B cell (primary cell): ENCODE results near the gene CHD9. TPM values are rescaled to one million over a fixed set of nuclear protein-coding genes. Genes with fewer than 3 reads are reported as not detected.
"Not testable (repeated sequence)": the region's sequence is repeated elsewhere in the genome, so short reads cannot be mapped to it uniquely, and the experiment has no call there.

Experiments
- ATAC-seq: fragments of 200-7000 bp; cut with Tn5 transposase; one replicate; pipeline ENCODE4 v1.10.0; 2021; ENCODE audit warnings: low read depth, mild to moderate bottlenecking, moderate number of reproducible peaks, moderate library complexity
- CTCF ChIA-PET: fragments of 350-600 bp; sonication (Branson Sonifier 250); formaldehyde crosslinking; loops from one replicate; lab custom pipeline; 2021; ENCODE audit warnings: antibody characterized with exemption, inconsistent platforms; lab: Charles Lee
- POLR2A ChIA-PET: fragments of 350-600 bp; sonication (Branson Sonifier 250); formaldehyde crosslinking; loops from one replicate; lab custom pipeline; 2021; ENCODE audit warnings: antibody characterized with exemption; lab: Charles Lee
- DNase-seq: peaks from one replicate; pipeline ENCODE4 v3.0.0; 2013
- H2AFZ ChIP-seq: 2 replicates; pipeline ENCODE4 v1.6.1; 2012; ENCODE audit warnings: mild to moderate bottlenecking, low read depth, low read length; ENCODE audit not compliant: insufficient read depth, poor library complexity, severe bottlenecking
- H3K27ac ChIP-seq, 2 donors: 1 replicate in 1 of 2; 2 replicates in 1 of 2; pipeline ENCODE4 v1.5.1; 2012 to 2013; ENCODE audit warnings: low read length in 2 of 2, mild to moderate bottlenecking in 2 of 2, moderate library complexity in 1 of 2
- H3K27me3 ChIP-seq, 4 experiments: fragments of 200-600 bp in 1 of 4; sonication (generic) in 1 of 4; replicated peaks in 1 of 4; 1 replicate in 2 of 4; 2 replicates in 2 of 4; pipeline versions ENCODE4 v1.6.1 to v1.7.0; 2013 to 2016; ENCODE audit warnings: low read length in 3 of 4, mild to moderate bottlenecking in 2 of 4, mixed read lengths in 1 of 4, moderate library complexity in 1 of 4; ENCODE audit not compliant: insufficient read depth in 4 of 4, control insufficient read depth in 3 of 4; ENCODE audit errors: control extremely low read depth in 1 of 4
- H3K36me3 ChIP-seq, 2 experiments: replicated peaks in 1 of 2; 1 replicate in 1 of 2; 2 replicates in 1 of 2; pipeline versions ENCODE4 v1.6.1 to v1.7.1; 2013; ENCODE audit warnings: low read length in 1 of 2; ENCODE audit not compliant: insufficient read depth in 2 of 2, control insufficient read depth in 1 of 2; ENCODE audit errors: control extremely low read depth in 1 of 2, extremely low read depth in 1 of 2
- H3K4me1 ChIP-seq, 2 donors: fragments of 200-600 bp in 1 of 2; sonication (generic) in 1 of 2; 1 replicate in 1 of 2; 2 replicates in 1 of 2; pipeline versions ENCODE4 v1.5.1 to v1.6.1; 2013 to 2017; ENCODE audit warnings: low read length in 2 of 2; ENCODE audit not compliant: control insufficient read depth in 2 of 2, insufficient read depth in 2 of 2
- H3K4me2 ChIP-seq: replicated peaks from 2 replicates; pipeline ENCODE3; 2012; ENCODE audit warnings: mild to moderate bottlenecking, low read depth, low read length; ENCODE audit not compliant: poor library complexity, severe bottlenecking
- H3K4me3 ChIP-seq, 5 experiments: fragments of 200-600 bp in 1 of 5; sonication (generic) in 1 of 5; 1 replicate in 3 of 5; 2 replicates in 2 of 5; pipeline versions ENCODE4 v1.5.1 to v1.7.0; 2011 to 2016; ENCODE audit warnings: low read length in 4 of 5, mild to moderate bottlenecking in 4 of 5, low read depth in 2 of 5, control low read depth in 1 of 5, moderate library complexity in 1 of 5; ENCODE audit not compliant: insufficient read depth in 1 of 5; ENCODE audit errors: control extremely low read depth in 1 of 5, extremely low read depth in 1 of 5
- H3K79me2 ChIP-seq: fragments of 200-600 bp; sonication (generic); one replicate; pipeline ENCODE4 v1.6.0; 2016; ENCODE audit warnings: low read length; ENCODE audit not compliant: control insufficient read depth, insufficient read depth
- H3K9ac ChIP-seq: fragments of 200-600 bp; sonication (generic); 2 replicates; pipeline ENCODE4 v1.6.1; 2017; ENCODE audit warnings: mild to moderate bottlenecking, low read length, moderate library complexity
- H3K9me3 ChIP-seq, 3 donors: one replicate each; pipeline versions ENCODE4 v1.6.1 to v1.7.1; 2013; ENCODE audit warnings: low read length in 2 of 3; ENCODE audit not compliant: control insufficient read depth in 2 of 3, insufficient read depth in 1 of 3; ENCODE audit errors: control extremely low read depth in 1 of 3
- H4K20me1 ChIP-seq: 2 replicates; pipeline ENCODE4 v1.6.0; 2012; ENCODE audit warnings: mild to moderate bottlenecking, low read length; ENCODE audit not compliant: insufficient read depth, control insufficient read depth, poor library complexity, severe bottlenecking
- H3K27ac Mint-ChIP-seq: one replicate; pipeline ENCODE4 v1.8.0; 2021; ENCODE audit warnings: mixed read lengths
- H3K27me3 Mint-ChIP-seq: one replicate; pipeline ENCODE4 v1.8.0; 2021; ENCODE audit warnings: mixed read lengths
- H3K4me1 Mint-ChIP-seq: one replicate; pipeline ENCODE4 v1.8.0; 2021; ENCODE audit warnings: mixed read lengths
- H3K4me3 Mint-ChIP-seq: one replicate; pipeline ENCODE4 v1.8.0; 2021; ENCODE audit warnings: mixed read lengths
- H3K9me3 Mint-ChIP-seq: one replicate; pipeline ENCODE4 v1.8.0; 2022; ENCODE audit warnings: mixed read lengths; ENCODE audit not compliant: insufficient read depth
- EZH2 ChIP-seq: IDR thresholded peaks from 2 replicates; pipeline ENCODE4 v1.6.1; 2012; ENCODE audit warnings: borderline replicate concordance, low read depth, mild to moderate bottlenecking, moderate library complexity, low read length; ENCODE audit not compliant: insufficient read depth, poor library complexity, severe bottlenecking
- WGBS: methylation state at CpG from one replicate; pipeline ENCODE4 v1.1.5; 2013; ENCODE audit warnings: missing lambda C conversion rate; ENCODE audit not compliant: insufficient coverage; 5-methylcytosine and 5-hydroxymethylcytosine counted together
- intact Hi-C: fragments of 100-400 bp; cut with micrococcal nuclease; formaldehyde crosslinking; loops from one replicate; pipeline ENCODE4 v1.10.0; 2022
- polyA plus RNA-seq: library from polyadenylated mRNA; depleted of rRNA; stranded (reverse); fragments of >200 nt; gene quantifications from 2 replicates; pipeline ENCODE4 v1.2.3, GENCODE V29; 2012
- total RNA-seq, 2 donors: library from RNA; stranded (reverse); fragments of 120-200 nt in 1 of 2; gene quantifications; 1 replicate in 1 of 2; 2 replicates in 1 of 2; pipeline versions ENCODE4 v1.2.3 to v1.2.4, GENCODE V29; 2013 to 2022
- TF ChIP-seq, protein P1 (sequence below): fragments of 200-600 bp; IDR thresholded peaks from one replicate; pipeline ENCODE4 v1.8.0; 2022; ENCODE audit warnings: antibody characterized with exemption, mild to moderate bottlenecking

CHD9 gene
- total and polyA plus RNA-seq, 2 donors (not counting 1 experiment from before 2014, with no cell fraction given) = 12.2 to 102 TPM

DNA sequence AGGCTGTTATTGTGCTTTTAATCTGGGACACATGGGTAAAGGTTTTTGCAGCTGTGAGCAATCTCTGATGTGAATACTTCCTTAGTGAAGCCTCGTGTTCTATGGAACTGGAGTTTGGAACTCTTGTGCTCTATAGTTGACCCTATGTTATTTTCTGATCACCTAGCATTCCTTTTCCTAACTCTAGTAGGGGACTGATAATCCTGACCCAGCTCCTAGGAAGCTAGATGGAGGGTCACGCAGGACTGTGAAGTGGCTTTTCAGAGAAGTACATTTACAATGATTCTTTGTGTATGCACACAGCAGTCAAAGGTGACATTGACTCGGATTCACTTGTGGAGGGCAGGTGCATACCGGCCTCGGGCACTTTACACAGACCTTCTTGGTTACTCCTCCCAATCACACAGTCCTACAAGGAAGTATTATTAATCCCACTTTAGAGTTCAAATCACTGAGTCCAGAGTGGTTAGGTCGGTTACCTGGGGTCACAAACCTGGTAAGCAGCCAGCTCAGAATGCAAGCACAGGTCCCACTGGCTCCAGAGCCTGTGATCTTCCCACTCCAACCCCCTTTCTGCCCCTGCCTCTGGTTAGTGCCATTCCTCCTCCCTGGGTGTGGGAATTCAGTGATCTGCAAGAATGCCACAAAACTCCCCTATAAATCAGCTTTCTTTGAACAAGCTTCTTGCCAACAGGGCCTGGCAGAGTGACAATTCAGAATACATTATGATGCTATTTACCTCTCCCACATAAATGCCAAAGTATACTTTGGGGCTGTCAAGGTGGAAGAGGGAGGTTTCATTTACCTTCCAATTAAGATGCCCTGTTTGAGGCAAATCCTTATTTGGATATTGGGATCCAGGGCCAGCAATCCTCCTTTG, 9.2 kb upstream of the CHD9 start:
- H2AFZ ChIP-seq = no peak overlapping the region
- H3K4me3 ChIP-seq = no peak overlapping the region
- H3K9me3 ChIP-seq = no peaks in the 10 kb centered on the region
- H3K4me2 ChIP-seq = no peak overlapping the region
- peaks cover 0 to 6% (median 2%) of the 10 kb centered on the region in 4 experiments for H3K27me3 ChIP-seq
- H3K27ac ChIP-seq = no peak overlapping the region
- POLR2A ChIA-PET = no interaction called here
- 89% methylated on average over 4 of the region's 6 CpGs for WGBS
- no peak for ATAC-seq
- H4K20me1 ChIP-seq = no peaks in the 10 kb centered on the region
- DNase-seq = no peak
- intact Hi-C loops = no loop called here
- H3K4me1 Mint-ChIP-seq = no peaks in the 10 kb centered on the region
- peaks cover 20% of the 10 kb centered on the region for H3K27me3 Mint-ChIP-seq
- H3K27ac Mint-ChIP-seq = no peak overlapping the region
- H3K9me3 Mint-ChIP-seq = no peaks in the 10 kb centered on the region
- no peaks in the 10 kb centered on the region for H3K79me2 ChIP-seq
- H3K4me1 ChIP-seq = peaks cover 0 to 3% of the 10 kb centered on the region in 2 donors
- TF ChIP-seq EZH2 = no peak
- TF ChIP-seq, protein P1, sequence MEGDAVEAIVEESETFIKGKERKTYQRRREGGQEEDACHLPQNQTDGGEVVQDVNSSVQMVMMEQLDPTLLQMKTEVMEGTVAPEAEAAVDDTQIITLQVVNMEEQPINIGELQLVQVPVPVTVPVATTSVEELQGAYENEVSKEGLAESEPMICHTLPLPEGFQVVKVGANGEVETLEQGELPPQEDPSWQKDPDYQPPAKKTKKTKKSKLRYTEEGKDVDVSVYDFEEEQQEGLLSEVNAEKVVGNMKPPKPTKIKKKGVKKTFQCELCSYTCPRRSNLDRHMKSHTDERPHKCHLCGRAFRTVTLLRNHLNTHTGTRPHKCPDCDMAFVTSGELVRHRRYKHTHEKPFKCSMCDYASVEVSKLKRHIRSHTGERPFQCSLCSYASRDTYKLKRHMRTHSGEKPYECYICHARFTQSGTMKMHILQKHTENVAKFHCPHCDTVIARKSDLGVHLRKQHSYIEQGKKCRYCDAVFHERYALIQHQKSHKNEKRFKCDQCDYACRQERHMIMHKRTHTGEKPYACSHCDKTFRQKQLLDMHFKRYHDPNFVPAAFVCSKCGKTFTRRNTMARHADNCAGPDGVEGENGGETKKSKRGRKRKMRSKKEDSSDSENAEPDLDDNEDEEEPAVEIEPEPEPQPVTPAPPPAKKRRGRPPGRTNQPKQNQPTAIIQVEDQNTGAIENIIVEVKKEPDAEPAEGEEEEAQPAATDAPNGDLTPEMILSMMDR = no peak
- CTCF ChIA-PET = interaction anchor here (1.1 kb wide), 1 partner anchor 10 kb away, joined by 3 read pairs; the partner anchor contains the start of gene CHD9
- H3K4me3 Mint-ChIP-seq = no peak overlapping the region
- H3K36me3 ChIP-seq = no peaks in the 10 kb centered on the region
- no peak overlapping the region for H3K9ac ChIP-seq

DNA sequence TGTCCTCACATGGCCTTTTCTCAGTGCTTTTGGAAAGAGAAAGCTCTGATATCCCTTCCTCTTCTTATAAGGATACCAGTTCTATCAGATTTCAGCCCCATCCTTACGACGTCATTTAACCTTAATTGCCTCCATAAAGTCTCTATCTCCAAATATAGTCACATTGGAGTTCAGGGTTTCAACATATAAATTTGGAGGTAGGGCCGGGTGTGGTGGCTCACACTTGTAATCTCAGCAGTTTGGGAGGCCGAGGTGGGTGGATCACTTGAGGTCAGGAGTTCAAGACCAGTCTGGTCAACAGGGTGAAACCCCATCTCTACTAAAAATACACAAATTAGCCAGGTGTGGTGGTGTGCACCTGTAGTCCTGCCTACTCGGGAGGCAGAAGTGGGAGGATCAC, 7.3 kb upstream of the CHD9 start:
- H3K9me3 ChIP-seq, H3K4me2 ChIP-seq, H3K27me3 ChIP-seq, H3K9ac ChIP-seq, DNase-seq, POLR2A ChIA-PET, H3K4me3 ChIP-seq, H3K36me3 ChIP-seq, H3K27ac Mint-ChIP-seq, H3K4me1 Mint-ChIP-seq, intact Hi-C loops, H3K4me3 Mint-ChIP-seq, H3K4me1 ChIP-seq, ATAC-seq, H4K20me1 ChIP-seq, H2AFZ ChIP-seq, H3K79me2 ChIP-seq, H3K27ac ChIP-seq, H3K9me3 Mint-ChIP-seq: not testable (repeated sequence)
- CTCF ChIA-PET = interaction anchor here (1.9 kb wide), 1 partner anchor 112 kb away, joined by 5 read pairs; no protein-coding TSS in a partner anchor
- peaks cover 20% of the 10 kb centered on the region for H3K27me3 Mint-ChIP-seq
- 60% methylated on average over 1 of the region's 5 CpGs for WGBS
